DMS53 (cell line): ENCODE results near the gene FBXW12.
A peak's percentile ranks its signal among the peaks of the same experiment; 100 is the strongest.
"Not testable (repeated sequence)": the region's sequence is repeated elsewhere in the genome, so short reads cannot be mapped to it uniquely, and the experiment has no call there.

ENCODE experiments used
- DNase-seq: peaks from one replicate; lab custom pipeline; 2025; lab: John Stamatoyannopoulos, UW

The FBXW12 gene

GRCh38 chr3:48371651-48372376 lies at the start of gene FBXW12:
TSS of gene FBXW12 (plus strand) at chr3:48372219. CDS start at chr3:48372768, 549 bp downstream.
- no peak for DNase-seq

- DNase-seq = not testable (repeated sequence)
Observed at GRCh38 chr3:48331706-48332435, 40.1 kb upstream of the FBXW12 start.

- DNase-seq = not testable (repeated sequence)
Observed at GRCh38 chr3:48333346-48334245, 38.4 kb upstream of the FBXW12 start, which contains the start of gene SPINK8. TSS of gene SPINK8 (minus strand) at chr3:48333661. CDS start at chr3:48328341, 5,320 bp downstream.

GRCh38 chr3:48334605-48335004 lies 37.4 kb upstream of the FBXW12 start:
- DNase-seq = no peak

- not testable (repeated sequence) for DNase-seq
Observed at GRCh38 chr3:48335286-48335685, 36.7 kb upstream of the FBXW12 start.

GRCh38 chr3:48337536-48337935 lies 34.5 kb upstream of the FBXW12 start:
- not testable (repeated sequence) for DNase-seq

GRCh38 chr3:48338635-48339034 lies 33.4 kb upstream of the FBXW12 start:
- DNase-seq = no peak

GRCh38 chr3:48343432-48343831 lies 28.6 kb upstream of the FBXW12 start:
- no peak for DNase-seq

- no peak for DNase-seq
Observed at GRCh38 chr3:48344867-48345507, 27.0 kb upstream of the FBXW12 start.

- no peak for DNase-seq
Observed at GRCh38 chr3:48345946-48346572, 26.0 kb upstream of the FBXW12 start.

GRCh38 chr3:48347500-48347899 lies 24.5 kb upstream of the FBXW12 start:
- no peak for DNase-seq

- no peak for DNase-seq
Observed at GRCh38 chr3:48352546-48352945, 19.5 kb upstream of the FBXW12 start.

GRCh38 chr3:48353987-48354386 lies 18.0 kb upstream of the FBXW12 start:
- DNase-seq = no peak

- no peak for DNase-seq
Observed at GRCh38 chr3:48356419-48356818, 15.6 kb upstream of the FBXW12 start.

- DNase-seq = no peak
Observed at GRCh38 chr3:48361928-48362327, 10.1 kb upstream of the FBXW12 start.

- no peak for DNase-seq
Observed at GRCh38 chr3:48364840-48365239, 7.2 kb upstream of the FBXW12 start.

GRCh38 chr3:48367201-48367600 lies 4.8 kb upstream of the FBXW12 start:
- peak; percentile 2 for DNase-seq

- DNase-seq = no peak
Observed at GRCh38 chr3:48369693-48370332, 2.2 kb upstream of the FBXW12 start.

- DNase-seq = no peak
Observed at GRCh38 chr3:48370333-48370713, 1.7 kb upstream of the FBXW12 start.

GRCh38 chr3:48372377-48372770 lies 355 bp downstream of the FBXW12 start:
- DNase-seq = no peak
